Adrenal gland (tissue), 12 donors: Measurements from ENCODE around the gene RCAN1. TPM values are rescaled to one million over a fixed set of nuclear protein-coding genes. Genes with fewer than 3 reads are reported as not detected.
A peak's percentile ranks its signal among the peaks of the same experiment; 100 is the strongest.

Experiments
- DNase-seq, 7 donors: peaks; one replicate each; pipeline ENCODE4 v3.0.0-alpha.2; 2019 to 2020
- H3K27ac ChIP-seq, 5 donors: fragments of 200-600 bp; sonication (generic) in 4 of 5; 1 replicate in 3 of 5; 2 replicates in 2 of 5; pipeline versions ENCODE4 v1.5.1 to v1.8.0; 2016 to 2020; ENCODE audit warnings: mild to moderate bottlenecking in 1 of 5
- H3K27me3 ChIP-seq: fragments of 200-600 bp; 2 replicates; pipeline ENCODE4 v1.8.0; 2021
- H3K36me3 ChIP-seq, 2 donors: fragments of 200-600 bp; replicated peaks in 1 of 2; 1 replicate in 1 of 2; 2 replicates in 1 of 2; pipeline versions ENCODE4 v1.5.1 to v1.8.0; 2018 to 2022
- H3K4me1 ChIP-seq, 2 donors: fragments of 200-600 bp; replicated peaks in 1 of 2; 1 replicate in 1 of 2; 2 replicates in 1 of 2; pipeline versions ENCODE4 v1.5.1 to v1.8.0; 2018 to 2021
- H3K4me3 ChIP-seq, 4 donors: fragments of 200-600 bp; sonication (generic) in 3 of 4; one replicate each; pipeline ENCODE4 v1.5.1; 2016 to 2018
- H3K9me3 ChIP-seq, 3 donors: fragments of 200-600 bp; sonication (generic) in 1 of 3; replicated peaks in 1 of 3; 1 replicate in 2 of 3; 2 replicates in 1 of 3; pipeline versions ENCODE4 v1.5.1 to v1.8.0; 2016 to 2021
- POLR2A ChIP-seq, 2 donors: fragments of 450-650 bp; IDR thresholded peaks; one replicate each; pipeline ENCODE4 v1.6.1; 2017; ENCODE audit warnings: antibody characterized with exemption in 2 of 2, mild to moderate bottlenecking in 2 of 2, moderate library complexity in 1 of 2
- WGBS, 4 donors: extraction: QIAGEN DNeasy Blood & Tissue Kit in 2 of 4; methylation state at CpG; one replicate each; pipeline versions ENCODE4 v1.1.5 to v1.1.7; 2013 to 2017; 5-methylcytosine and 5-hydroxymethylcytosine counted together
- intact Hi-C, 2 donors: fragments of 100-400 bp; cut with DNase I; formaldehyde crosslinking; loops; one replicate each; pipeline versions ENCODE4 v1.14.1 to v1.15.0; 2022 to 2023
- polyA plus RNA-seq, 3 donors: library from polyadenylated mRNA; stranded (reverse); fragments of 200-250 nt in 2 of 3; fragments of 350-450 nt in 1 of 3; fragmentation: Illumina TruSeq in 1 of 3; extraction: RNeasy Lipid Tissue Mini Kit (QIAGEN cat#74804) in 1 of 3; gene quantifications; one replicate each; pipeline ENCODE4 v1.2.3, GENCODE V29; 2013 to 2014
- total RNA-seq, 9 donors: library from RNA; depleted of rRNA in 4 of 9; stranded (reverse); fragments of >200 nt in 4 of 9; fragments of 120-200 nt in 1 of 9; fragmentation: NEBNext Ultra II Directional in 1 of 9; extraction: Animal tissue kit (Norgen Biotek cat#: 25700) in 1 of 9; gene quantifications; one replicate each; pipeline versions ENCODE4 v1.1.0 to v1.2.4, GENCODE V29; 2013 to 2023
- TF ChIP-seq, protein P1 (sequence below), 6 experiments: fragments of 450-650 bp in 4 of 6; fragments of 200-600 bp in 2 of 6; sonication (generic) in 1 of 6; IDR thresholded peaks; 1 replicate in 5 of 6; 2 replicates in 1 of 6; pipeline versions ENCODE4 v1.5.1 to v1.8.0; 2016 to 2021; ENCODE audit warnings: antibody characterized with exemption in 6 of 6, mild to moderate bottlenecking in 2 of 6, moderate library complexity in 1 of 6
- donor health status: healthy with polysubstance abuse.
- donor health status: Bipolar disorder and iron deficiency.
- donor health status: DM: yes; HTN: yes; CAD: no.
- donor health status: DM: no; HTN: no; CAD: no.
- donor health status: DM: no; HTN: no; CAD: no.
- donor health status: DM: yes; HTN: yes; CAD: no.

The RCAN1 gene
- total and polyA plus RNA-seq, 12 donors: 11.5 to 74.4 (median 23.4) TPM

GRCh38 chr21:34623516-34623915, 8.6 kb upstream of the RCAN1 start:
- Histone ChIP-seq H3K9me3 (no peaks in the 10 kb centered on the region), H3K4me1 (no peaks in the 10 kb centered on the region), H3K36me3 (no peaks in the 10 kb centered on the region), H3K4me3 (no peak overlapping the region), H3K27me3 (no peaks in the 10 kb centered on the region), H3K27ac (no peak overlapping the region)
- no peak for DNase-seq
- intact Hi-C loops: no loop called here
- TF ChIP-seq, protein P1, sequence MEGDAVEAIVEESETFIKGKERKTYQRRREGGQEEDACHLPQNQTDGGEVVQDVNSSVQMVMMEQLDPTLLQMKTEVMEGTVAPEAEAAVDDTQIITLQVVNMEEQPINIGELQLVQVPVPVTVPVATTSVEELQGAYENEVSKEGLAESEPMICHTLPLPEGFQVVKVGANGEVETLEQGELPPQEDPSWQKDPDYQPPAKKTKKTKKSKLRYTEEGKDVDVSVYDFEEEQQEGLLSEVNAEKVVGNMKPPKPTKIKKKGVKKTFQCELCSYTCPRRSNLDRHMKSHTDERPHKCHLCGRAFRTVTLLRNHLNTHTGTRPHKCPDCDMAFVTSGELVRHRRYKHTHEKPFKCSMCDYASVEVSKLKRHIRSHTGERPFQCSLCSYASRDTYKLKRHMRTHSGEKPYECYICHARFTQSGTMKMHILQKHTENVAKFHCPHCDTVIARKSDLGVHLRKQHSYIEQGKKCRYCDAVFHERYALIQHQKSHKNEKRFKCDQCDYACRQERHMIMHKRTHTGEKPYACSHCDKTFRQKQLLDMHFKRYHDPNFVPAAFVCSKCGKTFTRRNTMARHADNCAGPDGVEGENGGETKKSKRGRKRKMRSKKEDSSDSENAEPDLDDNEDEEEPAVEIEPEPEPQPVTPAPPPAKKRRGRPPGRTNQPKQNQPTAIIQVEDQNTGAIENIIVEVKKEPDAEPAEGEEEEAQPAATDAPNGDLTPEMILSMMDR (IDR thresholded peaks at IDR 0.05): no peak
- no peak for TF ChIP-seq POLR2A (IDR thresholded peaks at IDR 0.05)
- 66 to 77% (median 73%) methylated on average over 4 of the region's 4 CpGs for WGBS, 4 donors

DNA sequence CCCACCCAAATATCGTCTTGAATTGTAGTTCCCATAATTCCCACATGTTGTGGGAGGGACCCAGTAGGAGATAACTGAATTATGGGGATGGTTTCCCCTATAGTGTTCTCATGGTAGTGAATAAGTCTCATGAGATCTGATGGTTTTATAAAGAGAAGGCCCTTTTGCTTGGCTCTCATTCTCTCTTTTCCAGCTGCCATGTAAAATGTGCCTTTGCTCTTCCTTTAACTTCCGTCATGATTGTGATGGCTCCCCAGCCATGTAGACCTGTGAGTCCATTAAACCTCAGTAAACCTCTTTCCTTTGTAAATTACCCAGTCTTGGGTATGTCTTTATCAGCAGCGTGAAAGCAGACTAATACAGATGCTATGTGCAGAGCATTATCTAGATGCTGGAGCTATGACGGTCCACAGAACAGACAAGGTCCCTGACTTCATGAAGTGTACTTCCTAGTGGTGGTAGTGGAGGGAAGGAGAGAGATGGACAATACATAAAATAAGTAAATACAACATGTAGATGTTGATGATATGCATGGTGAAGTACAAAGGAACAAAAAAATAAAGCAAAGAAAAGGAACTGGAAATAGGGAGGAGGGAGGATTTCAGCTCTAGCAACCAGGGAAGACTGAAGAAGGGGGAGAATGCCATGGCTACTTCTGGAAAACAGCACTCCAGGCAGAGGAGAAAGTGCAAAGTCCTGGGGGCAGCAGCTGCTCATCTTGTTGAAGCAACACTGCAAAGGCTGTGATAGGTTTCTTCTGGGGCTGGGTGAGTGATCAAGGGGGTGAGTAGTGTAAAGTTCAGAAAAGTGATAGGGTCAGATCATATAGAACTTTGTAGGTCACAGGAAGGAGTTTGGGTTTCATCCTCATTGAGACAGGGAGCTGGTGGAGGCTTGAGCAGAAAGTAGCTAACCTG, 6.8 kb upstream of the RCAN1 start:
- H3K4me3 ChIP-seq: no peak overlapping the region
- WGBS, 4 donors: 69 to 92% (median 85%) methylated on average over 4 of the region's 4 CpGs
- intact Hi-C loops: no loop called here
- H3K27me3 ChIP-seq: no peaks in the 10 kb centered on the region
- no peak overlapping the region for H3K27ac ChIP-seq
- H3K9me3 ChIP-seq: no peaks in the 10 kb centered on the region
- H3K36me3 ChIP-seq: no peaks in the 10 kb centered on the region
- DNase-seq: peak in 1 of 7 donors; percentile 3
- TF ChIP-seq POLR2A (IDR thresholded peaks at IDR 0.05): no peak
- TF ChIP-seq, protein P1 (IDR thresholded peaks at IDR 0.05): no peak
- H3K4me1 ChIP-seq: no peaks in the 10 kb centered on the region

GRCh38 chr21:34619841-34620665, 5.1 kb upstream of the RCAN1 start:
- TF ChIP-seq, protein P1 (IDR thresholded peaks at IDR 0.05): no peak
- no peak for TF ChIP-seq POLR2A (IDR thresholded peaks at IDR 0.05)
- Histone ChIP-seq H3K27me3 (no peaks in the 10 kb centered on the region), H3K4me1 (peaks cover 0 to 5% of the 10 kb centered on the region in 2 donors), H3K27ac (no peak overlapping the region), H3K9me3 (no peaks in the 10 kb centered on the region), H3K36me3 (no peaks in the 10 kb centered on the region), H3K4me3 (no peak overlapping the region)
- intact Hi-C loops: no loop called here
- DNase-seq: peak in 1 of 7 donors; percentile 9
- 71 to 85% (median 82%) methylated on average over 8 of the region's 8 CpGs for WGBS, 4 donors

- Histone ChIP-seq H3K27me3 (no peaks in the 10 kb centered on the region), H3K4me3 (no peak overlapping the region), H3K9me3 (no peaks in the 10 kb centered on the region), H3K36me3 (no peaks in the 10 kb centered on the region), H3K27ac (no peak overlapping the region), H3K4me1 (peaks cover 2 to 8% of the 10 kb centered on the region in 2 donors)
- intact Hi-C loops: no loop called here
- peak in 1 of 7 donors; percentile 21 for DNase-seq
- WGBS, 4 donors: 62 to 86% (median 83%) methylated on average over 1 of the region's 1 CpG
- no peak for TF ChIP-seq POLR2A (IDR thresholded peaks at IDR 0.05)
- TF ChIP-seq, protein P1 (IDR thresholded peaks at IDR 0.05): no peak
Measured at GRCh38 chr21:34618941-34619340, 4.0 kb upstream of the RCAN1 start.
